GM18508 (cell line): Measurements from ENCODE around the gene IRF2.

Source experiments
- ATAC-seq: cut with Tn5 transposase; IDR thresholded peaks from one replicate; pipeline ENCODE4 v1.9.1; 2021; ENCODE audit warnings: moderate number of reproducible peaks; ENCODE audit not compliant: insufficient read depth, unreplicated experiment

IRF2 gene

DNA sequence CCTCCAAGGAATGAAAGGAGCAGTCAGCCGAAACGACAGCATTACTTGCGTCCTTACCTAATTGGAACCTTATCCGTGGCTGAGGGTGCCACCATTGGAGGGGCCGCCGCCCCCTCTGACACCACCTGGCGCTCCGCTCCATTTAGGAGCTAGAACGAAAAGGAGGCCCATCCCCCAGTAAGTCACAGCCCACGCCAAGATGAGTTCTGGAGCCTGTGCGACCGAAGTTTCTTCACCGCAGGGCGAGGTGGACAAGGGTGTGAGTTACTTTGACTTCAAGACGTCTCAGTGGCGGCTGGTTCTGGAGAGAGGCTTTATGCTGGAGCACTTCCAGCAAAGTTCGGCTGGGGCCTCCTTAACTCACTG lies 729 bp upstream of the IRF2 start:
- ATAC-seq = no peak

DNA sequence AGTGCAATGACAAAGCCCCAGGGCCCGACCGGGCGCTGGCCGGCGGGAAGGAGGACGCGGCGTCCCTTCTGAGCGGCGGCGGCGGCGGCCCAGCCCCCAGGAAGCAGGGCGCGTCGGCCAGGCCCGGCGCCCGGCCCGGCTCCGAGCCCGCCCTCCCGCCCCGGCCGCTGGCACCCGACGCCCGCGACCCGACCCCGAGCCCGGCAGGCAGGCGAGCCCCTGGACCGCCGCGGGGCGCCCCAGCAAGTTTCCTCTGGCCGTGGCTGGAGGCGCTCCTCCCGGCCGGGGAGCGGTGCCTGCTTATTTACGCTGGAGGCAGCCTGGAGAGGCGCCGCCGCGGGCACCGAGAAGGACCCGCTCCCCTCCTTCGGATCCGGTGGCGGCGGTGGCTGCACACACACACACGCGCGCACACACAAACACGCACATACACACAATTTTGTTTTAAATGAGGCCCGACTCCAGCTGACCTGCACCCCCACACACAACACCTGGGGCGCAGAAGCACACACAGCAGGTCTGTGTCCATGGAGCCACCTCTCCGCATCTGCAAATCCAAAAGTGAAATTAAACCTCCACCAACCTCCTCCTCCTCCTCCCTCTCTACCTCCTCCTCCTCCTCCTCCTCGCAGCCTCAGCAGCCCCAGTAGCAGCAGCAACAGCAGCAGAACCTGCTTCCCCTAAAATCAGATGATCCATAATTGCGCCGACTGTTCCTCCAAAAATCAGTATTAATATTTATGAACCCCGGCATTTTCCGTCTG lies 669 bp downstream of the IRF2 start:
- no peak for ATAC-seq

DNA sequence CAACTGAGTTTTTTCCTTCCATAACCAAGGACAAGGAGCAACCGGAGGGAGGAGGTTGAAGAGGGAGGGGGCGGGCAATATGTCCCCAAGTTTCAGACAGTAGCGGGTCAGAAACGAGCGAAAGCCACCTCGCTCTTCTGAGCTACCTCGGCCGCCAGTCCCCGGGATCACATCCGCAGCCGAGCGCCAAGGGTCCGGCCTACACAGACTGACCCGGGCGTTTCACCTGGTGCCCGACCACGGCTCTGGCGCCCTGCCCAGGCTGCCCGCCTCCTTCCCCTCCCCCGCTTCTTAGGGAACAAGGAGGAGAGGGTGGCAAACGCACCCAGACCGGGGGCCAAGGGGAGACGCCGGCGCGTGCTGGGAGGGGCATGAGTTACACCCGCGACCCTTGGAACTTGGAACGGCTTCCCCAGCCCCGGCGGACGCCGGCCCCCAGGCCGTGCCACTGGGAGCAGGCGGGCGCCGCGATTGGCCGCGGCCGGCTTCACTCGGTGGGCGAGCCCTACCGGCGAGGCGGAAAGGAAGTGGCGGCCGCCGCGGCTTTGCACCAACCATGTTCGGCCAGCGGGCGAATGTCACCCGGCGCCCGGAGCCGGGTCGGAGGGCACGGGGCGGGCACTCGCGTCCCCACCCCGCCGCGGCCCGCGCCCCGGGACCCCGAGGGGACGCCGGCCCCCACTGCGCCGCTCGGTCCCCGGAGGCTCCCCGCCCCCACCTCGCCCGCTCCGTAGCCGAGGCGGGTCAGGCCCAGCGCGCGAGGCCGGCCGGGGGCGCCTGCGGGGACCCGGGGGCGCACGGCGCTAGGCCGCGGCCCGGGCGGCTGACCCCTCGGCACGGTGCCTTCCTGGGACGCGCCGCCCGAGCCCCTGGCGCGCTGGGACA lies 1.5 kb downstream of the IRF2 start:
- ATAC-seq = no peak

DNA sequence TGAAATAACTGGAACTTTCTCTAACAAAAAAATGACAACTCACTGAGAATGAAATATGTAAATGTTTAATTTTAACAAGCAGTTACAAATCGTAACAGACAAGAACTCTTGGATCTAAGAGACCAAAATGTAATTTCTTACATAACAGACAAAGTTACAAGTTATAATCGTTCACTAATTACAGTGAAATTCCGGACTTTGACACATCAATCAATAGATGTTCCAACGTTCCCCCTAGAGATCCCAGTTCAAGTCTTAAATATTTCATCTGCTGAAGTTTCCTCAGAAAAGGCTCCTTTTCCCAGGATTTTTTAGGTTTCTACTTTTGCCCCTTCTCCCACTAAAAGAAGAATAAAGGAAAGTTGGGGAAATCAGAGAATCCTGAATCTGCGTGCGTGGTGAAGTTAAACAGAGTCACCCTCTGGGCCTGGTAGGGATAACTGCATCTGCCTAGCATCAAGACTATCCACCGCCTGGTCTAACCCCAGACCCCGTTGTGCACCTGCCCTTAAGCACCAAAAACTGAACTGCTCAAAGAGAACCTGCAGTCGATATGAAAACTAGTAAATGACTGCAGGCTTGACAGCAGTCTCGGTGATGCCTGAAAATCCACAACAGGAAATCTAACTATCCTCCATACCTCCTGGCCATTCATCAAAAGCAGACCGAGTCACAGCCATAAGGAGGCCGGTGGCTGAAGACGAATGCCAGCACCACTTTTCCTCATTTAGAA lies 2.3 kb downstream of the IRF2 start:
- ATAC-seq = no peak

DNA sequence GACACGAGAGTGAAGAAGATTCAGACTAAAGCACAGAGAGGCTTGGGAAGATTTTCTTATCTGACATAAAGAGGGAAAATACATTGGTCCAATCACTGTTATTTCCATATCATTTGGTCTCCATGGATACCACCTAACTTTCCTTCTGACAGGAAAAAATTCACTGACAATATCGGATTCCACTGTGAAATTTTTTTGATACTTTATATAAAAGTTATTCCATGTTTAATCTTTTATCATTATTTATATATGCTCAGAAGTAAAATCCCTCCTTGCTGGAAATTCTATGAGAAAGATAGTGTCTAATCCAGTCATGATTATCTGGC lies 3.6 kb downstream of the IRF2 start:
- no peak for ATAC-seq

DNA sequence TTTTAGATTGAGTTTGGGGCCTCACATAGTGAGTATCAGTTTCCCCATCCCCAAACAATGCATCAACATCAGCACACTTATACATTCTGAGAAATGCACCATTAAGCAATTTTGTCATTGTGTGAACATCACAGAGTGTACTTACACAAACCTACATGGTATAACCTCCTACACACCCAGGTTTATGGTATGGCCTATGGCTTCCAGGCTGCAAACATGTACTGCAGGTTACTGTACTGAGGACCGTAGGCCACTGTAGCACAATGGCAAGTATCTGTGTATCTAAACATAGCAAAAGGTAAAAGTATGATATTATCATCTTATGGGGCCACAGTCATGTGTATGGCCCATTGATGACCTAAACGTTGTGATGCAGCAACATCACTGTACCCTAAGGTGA lies 7.7 kb downstream of the IRF2 start:
- ATAC-seq = no peak

DNA sequence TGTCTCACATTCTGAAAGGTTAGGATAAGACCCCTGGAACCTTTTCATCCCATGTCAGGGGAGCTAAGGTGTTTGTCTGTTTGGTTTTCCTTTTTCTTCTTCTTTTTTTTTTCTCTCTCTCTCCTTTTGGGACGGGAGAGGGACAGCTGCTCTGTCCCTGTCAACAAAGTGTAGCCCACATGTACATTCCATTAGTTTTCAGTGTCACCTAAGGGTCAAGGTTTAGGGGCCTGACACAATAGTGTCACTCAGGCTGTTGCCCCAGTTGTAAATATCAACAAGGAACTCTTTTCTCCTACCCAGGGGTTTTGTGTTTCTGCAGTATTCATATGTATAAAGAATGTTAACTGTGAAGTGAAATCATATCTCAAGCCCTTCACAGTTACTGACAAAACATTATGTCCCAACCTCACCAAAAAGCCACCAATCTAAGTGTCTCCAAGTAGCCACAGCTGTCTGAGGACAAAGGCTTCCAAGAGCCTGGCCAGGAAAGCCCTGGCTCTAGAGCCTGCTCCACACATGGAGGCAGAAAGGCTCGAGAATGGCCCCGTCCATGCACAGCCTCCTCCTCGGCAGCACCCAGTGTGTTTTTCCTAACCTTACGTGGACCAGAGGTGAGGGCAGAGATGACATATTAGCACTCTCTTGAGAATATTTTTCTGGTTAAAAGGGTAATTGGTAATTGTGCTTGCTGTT lies 9.4 kb downstream of the IRF2 start:
- ATAC-seq = no peak

DNA sequence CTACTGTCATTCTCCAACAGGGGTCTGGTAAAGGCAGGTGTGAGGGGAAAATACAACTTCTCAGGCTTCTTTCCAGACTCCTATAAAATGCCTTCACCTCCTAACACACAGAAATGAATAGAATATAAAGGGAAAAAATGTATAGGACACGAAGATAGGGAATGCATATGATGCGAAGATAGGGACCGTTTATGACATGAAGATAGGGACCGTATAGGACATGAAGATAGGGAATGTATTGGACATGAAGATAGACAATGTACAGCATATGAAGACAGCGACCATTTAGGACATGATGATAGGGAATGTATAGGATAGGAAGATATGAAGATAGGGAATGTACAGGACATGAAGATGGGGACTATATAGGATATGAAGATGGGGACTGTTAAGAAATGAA lies 10.5 kb downstream of the IRF2 start:
- ATAC-seq = no peak

DNA sequence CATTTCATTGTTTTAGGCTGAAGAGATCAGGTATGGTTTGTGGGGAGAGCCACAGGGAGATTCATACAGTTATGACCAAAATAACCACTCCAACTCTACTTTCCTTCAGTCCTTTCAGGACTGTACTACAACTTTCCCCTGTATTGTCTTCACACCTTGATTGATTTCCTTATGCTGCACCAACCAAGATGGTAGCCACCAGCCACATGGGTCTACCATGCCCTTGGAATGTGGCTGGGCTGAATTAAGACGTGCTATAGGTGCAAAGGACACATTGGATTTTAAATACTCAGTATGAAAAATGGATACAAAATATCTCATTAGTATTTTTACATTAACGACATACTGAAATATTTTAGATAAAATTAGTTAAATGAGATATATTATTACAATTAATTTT lies 11.2 kb downstream of the IRF2 start:
- no peak for ATAC-seq

DNA sequence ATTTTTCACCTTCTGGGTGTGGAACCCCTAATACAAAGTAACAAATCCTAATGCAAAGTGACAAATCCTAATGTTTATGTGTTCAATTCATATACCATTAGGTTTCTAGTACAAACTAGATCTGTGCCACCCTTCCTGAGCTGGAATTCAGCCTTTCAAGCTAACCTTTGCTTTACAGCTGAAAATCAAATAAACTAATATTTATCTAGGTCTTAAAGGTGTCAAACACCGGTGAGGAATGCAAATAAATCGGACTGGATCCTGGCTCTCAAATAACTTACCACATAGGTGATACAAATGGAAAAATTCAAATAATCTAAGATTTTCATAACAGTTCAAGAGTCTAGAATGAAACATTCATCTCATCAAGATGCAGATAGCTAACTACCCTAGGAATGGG lies 11.6 kb downstream of the IRF2 start:
- no peak for ATAC-seq

DNA sequence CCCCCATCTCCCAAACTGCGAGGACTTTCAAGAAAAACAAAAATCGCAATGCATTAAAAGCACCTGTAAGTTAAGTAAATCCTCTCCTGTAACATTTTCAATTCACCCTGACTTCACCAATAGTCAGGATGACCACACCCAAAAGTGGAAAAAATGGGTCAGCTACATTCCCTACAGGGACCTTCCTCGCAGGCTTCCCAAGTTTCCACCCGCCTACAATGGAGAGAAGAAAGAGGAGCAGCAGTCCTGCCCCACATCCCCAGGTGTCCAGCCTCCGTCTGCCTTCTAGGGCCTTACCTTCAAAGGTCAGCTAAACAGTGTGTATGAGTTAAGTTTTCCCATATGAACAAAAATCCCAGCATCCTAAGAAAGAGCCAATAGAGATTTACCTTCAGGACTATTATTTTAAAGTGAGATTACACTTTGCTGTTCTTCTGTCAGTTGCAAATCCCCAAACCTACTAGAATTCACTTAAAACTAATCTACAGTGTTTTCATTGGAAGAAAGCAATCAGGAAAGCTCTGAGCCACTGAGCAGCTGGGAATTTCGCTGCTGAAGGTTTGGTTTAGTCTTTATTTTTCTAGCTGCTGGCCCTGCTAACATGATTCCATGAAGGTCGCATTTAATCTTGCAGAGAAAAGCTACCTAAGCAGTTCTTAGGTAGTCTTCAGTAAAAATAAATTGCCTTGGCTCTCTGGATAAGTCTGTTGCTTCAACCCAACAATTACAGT lies 12.5 kb downstream of the IRF2 start:
- no peak for ATAC-seq

DNA sequence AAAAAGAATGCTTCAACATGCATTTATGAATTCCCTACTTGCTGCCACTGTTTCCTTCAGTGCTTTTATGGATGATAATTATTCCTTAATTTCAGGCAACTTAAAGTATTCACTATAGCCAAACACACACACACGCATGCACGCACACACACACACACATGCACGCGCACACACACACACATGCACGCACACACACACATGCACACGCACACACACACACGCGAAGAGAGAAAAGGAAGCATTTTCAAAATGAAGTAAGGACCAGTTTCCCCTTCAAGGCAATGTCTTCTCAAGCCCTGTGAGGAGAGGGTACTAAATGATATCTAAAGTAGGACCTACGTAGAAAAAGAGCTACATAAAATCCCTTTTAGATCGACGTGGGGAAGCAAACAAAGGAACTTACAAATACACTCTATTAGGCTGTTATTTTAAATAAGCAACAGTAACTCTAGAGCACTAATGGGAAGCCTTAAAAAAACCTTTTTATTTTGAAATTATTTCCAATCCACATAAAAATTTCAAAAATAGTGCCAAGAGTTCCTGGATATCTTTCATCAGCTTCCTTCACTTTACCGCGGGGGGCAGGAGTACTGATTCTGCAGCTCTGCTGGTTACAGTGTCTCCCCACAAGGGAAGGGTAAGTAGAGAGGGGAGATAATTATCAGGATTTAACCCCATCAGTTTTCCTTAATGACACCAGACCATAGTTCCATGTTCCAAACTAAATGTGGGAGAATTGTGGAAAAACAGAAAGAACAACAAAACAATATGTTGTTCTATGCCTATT lies 13.7 kb downstream of the IRF2 start:
- ATAC-seq = no peak

DNA sequence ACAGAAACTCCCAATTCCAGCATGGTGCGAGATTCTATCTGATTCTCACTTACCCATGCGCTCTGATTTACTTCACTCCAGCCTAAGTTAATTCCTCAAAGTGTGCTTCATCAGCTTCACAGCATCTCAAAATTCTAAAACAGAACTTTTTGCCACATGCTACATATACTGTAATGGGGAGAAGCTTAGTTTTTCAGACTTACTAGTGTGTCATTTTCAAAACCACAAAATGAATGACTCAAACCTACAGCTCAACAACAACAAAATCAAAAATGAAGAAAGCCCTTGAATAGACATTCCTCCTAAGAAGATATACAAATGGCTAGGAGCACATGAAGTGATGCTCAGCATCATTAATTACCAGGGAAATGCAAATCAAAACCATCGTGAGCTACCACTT lies 14.9 kb downstream of the IRF2 start:
- no peak for ATAC-seq

DNA sequence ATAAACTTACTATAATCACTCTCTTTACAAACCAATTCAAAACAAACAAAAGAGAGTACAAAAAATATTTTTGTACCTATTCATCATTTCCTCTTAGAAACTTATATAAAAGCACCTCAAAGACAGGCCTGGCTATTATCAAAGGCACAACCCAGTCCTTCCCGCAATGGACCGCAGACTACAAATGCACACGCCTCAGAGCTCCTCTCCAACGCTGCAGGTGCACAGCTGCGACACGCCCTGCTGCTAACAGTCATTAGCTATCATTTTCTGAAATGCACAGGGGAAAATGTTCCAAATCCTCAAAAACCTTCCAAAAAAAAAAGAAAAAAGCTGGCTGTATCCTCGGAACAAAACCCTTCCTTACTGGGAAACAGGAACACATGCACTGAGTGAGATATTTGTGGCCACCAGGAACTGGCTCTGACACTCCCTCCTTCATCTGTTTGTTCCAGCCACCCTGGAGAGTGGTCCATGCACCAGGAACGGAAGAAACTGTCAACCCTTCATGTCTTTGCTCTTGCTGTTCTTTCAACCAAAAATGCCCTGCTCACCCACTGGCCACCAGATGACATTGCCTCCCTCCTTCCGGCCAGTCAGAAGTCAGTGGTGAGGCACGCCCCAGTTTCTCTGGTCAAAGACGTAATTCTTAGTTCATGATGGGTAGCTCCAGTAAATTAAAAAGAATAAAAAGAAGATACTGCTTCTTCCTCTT lies 16.7 kb downstream of the IRF2 start:
- ATAC-seq = no peak

DNA sequence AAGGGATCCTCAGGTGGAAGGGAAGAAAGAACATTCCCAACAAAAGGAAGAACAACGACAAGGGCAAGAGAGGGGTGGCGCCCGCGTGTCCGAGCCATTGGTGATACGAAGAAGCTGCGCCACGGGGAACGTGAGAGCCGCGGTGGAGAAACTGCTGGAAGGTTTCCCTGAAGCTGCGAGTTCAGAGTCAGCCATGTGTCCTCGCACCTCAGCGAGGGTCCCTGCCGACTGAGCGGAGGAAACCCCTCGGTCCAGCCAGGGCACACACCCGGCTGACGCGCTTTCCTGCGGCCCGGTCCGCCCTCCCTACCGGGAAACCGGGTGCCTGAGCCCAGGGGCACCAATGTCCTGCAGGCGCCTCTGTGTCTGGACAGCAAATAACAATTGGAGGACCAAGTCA lies 18.0 kb downstream of the IRF2 start:
- ATAC-seq = no peak

DNA sequence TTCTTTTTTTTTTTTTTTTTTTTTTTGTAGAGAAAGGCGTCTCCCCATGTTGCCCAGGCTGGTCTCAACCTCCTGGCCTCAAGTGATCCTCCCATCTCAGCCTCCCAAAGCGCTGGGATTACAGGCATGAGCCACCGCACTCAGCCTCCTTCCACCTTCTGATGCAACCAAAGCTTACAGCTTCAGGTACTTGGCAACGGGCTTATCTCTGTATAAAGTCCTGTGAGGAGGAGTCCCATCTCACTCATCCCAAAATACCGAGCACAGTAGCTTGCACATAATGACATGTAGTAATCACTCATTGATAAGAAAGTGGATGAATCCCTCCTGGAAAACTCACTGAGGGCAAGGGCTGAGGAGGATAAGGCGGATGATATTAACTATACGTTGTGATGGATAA lies 19.1 kb downstream of the IRF2 start:
- ATAC-seq = no peak

DNA sequence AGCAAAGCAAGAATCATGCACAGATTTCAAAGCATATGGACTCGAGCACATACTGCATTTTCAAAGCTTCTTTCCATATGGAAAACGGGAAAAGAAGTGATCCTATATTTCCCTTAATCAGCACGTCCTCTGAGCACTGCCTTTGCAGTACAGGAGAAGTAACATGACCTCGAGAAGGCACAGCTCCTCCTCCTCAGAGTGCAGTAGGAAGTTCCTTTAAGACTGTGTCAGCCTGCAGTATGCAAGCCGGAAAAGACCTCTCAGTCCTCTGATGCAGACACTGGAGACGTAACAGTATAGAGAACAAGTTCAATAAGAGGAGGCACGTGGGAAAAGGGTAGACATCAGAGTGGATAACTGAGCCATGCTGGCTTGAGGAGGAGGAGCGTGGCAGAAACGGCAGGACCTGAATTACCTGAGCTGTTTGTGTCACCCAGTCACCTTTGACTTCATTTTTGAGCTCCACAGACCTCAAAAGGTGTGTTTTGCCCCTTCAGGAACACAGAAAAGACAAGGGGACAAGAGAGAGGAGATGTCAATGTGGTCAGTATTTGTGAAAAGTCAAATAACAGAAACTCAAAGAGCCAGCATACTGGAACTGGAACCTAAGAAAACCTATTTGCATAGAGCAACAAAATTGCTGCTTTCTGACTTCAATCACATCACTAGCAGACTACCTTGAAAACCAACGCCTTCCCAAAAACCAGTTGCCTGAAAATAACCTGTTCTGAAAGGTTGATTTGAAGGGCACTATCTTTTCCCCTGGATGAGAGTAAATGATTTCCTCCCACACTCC lies 20.8 kb downstream of the IRF2 start:
- no peak for ATAC-seq

DNA sequence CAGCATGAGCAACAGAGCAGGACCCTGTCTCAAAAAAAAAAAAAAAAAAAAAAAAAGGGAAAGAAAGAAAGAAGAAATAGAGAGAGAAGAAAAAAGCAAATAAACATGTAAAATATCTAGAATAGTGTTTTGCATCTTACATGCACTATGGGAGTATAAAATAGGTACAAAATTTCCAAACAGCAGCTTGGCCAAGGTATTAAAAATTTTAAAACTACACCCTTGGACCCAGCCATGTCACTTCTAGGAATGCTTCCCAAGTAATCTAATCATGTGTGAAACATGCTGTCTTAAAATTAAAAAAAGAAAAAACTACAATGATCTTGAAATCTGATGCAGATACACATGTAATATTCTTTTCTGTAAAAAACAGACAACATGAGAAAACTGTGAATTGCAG lies 21.6 kb downstream of the IRF2 start:
- ATAC-seq = no peak
